GM21423 (cell line): ENCODE data around the gene ALS2CL.
"Not testable (repeated sequence)": the region's sequence is repeated elsewhere in the genome, so short reads cannot be mapped to it uniquely, and the experiment has no call there.

Experiments used
- ATAC-seq: cut with Tn5 transposase; IDR thresholded peaks from one replicate; pipeline ENCODE4 v1.9.1; 2021; ENCODE audit warnings: mild to moderate bottlenecking, moderate library complexity; ENCODE audit not compliant: unreplicated experiment

Gene ALS2CL

GRCh38 chr3:46705022-46705530 lies 11.6 kb upstream of the ALS2CL start:
- ATAC-seq = no peak

GRCh38 chr3:46704346-46704745 lies 10.9 kb upstream of the ALS2CL start:
- ATAC-seq = not testable (repeated sequence)

DNA sequence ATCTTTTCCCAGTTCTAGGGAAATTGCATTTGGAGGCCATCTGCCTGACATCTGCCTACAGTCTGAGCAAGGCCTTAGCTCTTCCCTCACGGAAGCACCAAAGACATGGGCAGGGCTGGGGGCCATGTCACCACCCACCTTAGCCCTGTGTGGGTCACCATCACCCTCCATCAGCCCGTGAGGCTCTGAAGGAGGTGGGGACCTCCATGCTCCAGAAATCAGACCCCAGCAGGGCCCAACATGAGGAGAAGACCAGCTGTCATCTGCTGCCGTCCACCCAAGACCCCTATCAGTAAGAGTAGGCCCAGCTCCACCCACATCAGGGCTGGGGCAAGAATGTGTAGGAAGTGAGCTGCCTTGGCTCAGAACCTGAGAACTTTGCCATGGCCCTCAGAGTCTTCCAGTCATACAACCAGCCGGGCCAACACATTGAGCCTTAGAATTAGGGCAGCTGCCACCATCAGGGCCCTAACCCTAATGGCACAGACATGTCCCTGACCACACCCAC lies 9.6 kb upstream of the ALS2CL start:
- ATAC-seq = no peak

DNA sequence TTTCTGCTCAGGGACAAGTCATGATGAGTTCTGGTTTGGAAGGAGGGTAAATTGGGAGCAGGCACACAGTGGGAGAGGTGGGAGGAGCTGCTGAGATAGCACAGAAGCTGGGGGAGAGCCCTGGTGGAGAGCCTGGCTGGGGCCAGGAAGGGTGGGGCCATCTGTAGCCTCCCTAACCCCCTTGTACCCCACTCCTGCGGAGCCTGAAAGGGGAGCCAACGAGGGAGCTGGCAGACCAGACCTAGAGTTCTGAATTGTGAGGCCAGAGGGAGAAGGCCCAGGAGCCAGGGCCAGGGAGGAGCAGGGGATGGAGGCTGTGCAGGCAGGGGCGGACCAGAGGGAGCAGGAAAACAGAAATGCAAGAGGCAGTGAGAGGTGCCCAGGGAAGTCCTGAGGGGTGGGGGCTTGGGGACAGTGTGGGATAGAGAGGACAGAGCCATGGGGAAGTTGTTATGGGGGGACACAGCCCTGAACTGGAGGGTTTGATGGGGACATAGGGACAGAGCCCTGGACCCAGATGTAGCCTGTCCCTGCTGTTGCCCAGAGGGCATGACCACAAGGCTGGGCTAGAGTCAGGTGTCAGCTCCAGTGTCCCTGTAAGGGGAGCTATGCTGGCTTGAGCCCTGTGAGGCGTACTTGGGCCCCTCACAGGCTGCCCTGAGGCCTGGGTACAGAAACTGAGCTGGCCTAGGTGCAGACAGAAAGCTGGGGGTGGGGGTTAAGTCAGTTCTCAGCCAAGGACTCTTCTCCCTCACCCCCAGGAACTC lies 8.9 kb upstream of the ALS2CL start:
- no peak for ATAC-seq

- ATAC-seq = no peak
These were observed 7.9 kb upstream of the ALS2CL start, which contains the start of gene TMIE for GRCh38 chr3:46701181-46701939. TMIE (plus strand) TSS chr3:46701392; CDS start chr3:46701488, 96 bp downstream.

GRCh38 chr3:46700772-46701171 lies 7.3 kb upstream of the ALS2CL start:
- ATAC-seq = no peak

DNA sequence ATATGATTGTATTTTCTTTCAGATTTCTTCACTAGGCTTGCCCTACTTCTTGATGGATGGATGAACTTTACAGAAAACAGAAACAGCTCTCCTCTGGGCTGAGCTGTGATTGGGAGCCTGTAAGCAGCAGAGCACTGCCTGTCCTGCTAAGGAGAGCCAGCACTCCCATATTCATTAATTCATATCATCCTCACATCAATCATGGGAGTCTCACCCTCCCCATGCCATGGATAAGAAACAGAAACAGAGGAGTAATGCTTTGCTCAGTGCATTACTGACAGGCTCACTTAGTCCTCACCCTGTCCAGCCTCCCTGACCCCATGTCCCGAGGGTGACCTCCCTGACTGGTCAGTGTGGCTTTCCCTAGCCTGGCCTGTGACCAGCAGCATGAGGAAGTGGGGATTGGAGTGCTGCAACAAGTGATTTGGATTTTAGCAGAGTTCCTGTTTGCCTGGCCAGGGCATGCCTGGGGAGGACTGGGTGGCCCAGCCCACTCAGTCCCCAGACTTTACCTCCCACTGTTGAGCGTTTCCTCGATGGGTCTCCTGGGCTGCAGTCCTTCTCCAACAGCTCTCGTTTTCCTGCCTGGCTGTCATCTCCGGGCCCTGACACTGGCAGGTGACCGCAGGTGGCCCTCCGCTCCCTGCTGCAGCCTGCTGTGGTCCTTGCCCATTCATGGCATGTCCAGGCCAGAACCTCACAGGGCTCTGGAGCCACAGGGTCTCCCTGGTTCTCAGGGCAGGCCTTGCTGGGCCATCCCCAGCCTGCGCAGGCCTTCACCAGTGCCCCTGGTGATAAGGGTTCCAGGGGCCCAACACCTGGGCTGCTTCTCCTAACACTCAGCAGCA lies 6.4 kb upstream of the ALS2CL start:
- no peak for ATAC-seq

DNA sequence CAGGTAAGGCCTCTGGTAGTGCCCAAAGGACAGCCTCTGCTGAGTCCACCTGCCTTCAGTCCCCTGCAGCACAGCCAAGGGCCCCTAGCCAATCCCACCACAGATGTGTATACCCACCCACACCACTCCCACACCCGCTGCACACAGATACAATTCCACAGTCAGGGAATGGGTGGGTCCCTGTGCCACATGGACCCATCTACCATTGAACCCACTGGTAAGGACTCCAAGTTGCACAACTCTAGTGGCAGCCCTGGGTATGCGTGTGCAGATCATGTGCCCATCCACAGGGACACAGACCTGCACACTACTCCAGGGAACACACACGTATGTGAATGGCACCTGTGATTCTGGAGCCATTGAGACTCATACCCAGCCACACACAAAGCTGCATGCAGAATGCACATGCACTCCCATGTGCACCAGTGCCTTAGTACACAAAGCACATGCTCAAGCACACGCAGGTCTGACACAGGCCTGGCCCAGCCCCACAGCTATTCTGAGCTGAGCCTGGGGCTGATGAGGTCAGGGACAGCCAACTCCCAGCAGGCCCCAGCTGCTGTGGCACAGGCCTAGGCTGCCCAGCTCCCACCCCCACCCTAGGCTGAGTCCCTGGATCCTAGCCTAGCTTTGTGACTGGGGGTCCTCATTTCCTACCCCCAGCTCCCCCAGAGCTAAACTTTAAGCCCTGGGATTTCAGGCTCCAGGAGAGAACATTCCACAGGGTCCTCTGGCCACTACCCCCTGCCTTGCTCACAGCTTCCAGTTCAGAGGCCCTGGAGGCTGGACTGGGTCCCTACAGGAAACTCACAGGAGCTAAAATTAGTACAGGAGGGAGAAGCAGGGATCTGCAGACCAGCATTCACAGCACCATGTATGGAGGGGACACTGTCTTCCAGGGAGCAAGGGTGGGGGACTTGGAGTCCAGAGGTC lies 2.7 kb upstream of the ALS2CL start:
- ATAC-seq = no peak

GRCh38 chr3:46695177-46695961 lies 1.9 kb upstream of the ALS2CL start:
- ATAC-seq = no peak

DNA sequence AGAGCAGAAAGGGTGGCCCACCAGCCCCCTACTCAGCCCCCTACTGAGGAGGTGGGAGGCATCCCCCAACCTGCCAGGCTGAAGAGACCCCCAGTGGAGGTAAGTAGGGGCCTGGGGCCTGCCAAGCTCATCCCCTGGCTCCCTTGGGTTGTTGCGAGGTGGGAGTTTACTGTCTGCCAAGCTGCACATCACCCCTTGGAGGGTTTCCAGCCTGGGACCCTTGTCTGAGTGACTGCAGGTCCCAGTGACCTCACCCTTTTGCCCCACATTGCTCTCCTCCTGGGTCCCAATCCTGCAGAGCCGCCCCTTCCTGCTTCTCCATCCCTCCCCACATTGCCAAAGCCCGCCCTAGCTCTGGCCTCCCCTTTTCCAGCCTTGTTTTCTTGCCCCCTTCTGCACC lies 1.0 kb upstream of the ALS2CL start:
- no peak for ATAC-seq

GRCh38 chr3:46693892-46694226 lies 380 bp upstream of the ALS2CL start:
- ATAC-seq = no peak

DNA sequence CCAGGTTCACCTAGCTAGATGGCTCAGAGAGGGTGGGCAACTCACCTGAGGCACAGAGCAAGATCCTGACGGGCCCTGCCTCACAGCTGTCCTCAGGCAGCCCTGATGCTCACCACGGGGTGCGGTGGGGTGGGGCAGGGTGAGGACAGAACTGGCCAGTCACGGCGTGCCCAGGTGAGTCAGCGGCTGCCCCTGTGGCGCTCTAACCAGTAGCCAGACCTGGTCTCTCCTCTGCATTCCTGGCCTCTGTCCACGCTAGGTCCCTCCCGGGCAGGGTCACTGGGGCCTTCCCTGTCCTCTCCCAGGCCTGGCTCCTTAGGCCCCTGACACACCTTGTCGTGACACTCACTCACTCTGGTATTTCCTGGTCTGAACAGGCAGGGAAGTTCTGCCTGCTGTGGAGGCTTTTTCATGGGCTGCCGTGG lies 901 bp downstream of the ALS2CL start:
- no peak for ATAC-seq

GRCh38 chr3:46690798-46691197 lies 2.7 kb downstream of the ALS2CL start:
- no peak for ATAC-seq

DNA sequence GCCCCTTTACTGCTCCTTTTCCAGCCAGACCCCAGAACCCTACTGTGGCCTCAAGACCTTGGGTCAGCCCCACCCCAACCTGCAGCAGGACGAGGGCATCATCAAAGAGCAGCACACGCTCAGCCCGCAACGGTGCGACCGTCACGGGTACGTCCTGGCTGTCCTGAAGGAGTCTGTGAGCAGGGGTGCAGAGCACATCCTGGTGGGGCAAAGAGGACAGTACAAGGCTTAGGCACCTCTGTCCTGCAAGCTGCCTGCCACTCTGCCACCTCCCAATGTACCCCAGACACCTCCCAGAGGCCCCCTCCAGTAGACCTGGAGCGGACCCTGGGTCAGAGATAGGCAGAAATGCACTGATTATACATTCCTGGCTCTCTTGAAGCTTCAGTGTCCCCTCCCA lies 8.0 kb downstream of the ALS2CL start:
- no peak for ATAC-seq

GRCh38 chr3:46684891-46685290 lies 8.6 kb downstream of the ALS2CL start:
- no peak for ATAC-seq

- no peak for ATAC-seq
These were observed 10.5 kb downstream of the ALS2CL start for GRCh38 chr3:46682974-46683373.

DNA sequence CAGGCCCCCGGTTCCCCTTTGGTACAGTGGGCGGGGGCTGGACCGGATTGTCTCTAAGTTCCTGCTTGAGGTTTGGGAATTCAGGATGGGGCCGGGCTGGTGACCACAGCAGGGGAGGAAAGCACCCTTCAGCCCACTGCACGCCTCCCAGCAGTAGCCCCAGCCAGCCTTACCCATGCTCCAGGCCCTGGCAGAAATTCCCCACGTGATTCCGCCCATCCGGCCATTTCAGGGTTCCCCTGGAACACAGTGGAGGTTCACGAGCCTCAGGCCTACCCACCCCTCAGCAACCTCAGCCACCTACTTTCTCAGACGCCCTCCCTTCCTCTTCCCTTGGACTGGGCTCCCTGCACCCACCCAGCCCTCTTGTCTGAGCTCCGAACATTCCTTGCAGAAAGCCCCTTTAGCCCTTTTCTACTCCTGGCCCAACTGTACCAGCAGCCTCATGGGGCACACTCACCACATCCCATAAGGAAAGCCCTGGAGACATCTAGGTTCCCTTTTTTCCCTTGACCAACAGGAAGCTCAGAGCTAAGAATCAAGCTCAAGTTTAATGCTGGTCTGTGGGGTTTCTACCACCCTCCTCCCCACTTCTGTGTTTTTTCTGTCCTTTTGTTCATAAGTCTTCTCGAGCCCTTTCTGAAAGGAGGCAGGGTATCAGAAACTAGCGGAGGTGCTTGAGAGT lies 11.5 kb downstream of the ALS2CL start:
- no peak for ATAC-seq

DNA sequence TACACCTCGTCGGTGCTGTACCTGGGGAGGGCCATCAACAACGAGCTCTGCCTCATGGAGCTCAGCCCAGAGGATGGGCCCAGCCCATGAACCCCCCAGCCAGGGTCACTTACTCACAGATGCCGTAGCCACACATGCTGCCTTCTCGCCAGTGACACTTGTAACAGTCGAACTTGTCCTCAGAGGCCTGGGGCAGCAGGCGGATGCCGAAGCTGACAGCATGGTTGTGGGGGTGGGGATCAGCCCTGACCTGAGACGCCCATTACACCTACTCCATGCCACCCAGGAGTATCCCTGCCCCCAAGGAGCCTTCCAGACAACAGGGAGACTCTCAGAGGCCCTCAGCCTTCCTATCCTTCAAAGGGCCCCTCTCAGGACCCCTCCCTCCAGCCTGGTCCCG lies 12.1 kb downstream of the ALS2CL start:
- no peak for ATAC-seq
